ENCODE data around the gene TMEM236. TPM values are rescaled to one million over a fixed set of nuclear protein-coding genes. Genes with fewer than 3 reads are reported as not detected.

The TMEM236 gene
- total RNA-seq, 1 experiment from 2014 or later = 0.07 TPM

GRCh38 chr10:17736223-17736622 is 15.8 kb upstream of the TMEM236 start:
- TF ChIP-seq ZBTB33 (IDR thresholded peaks at IDR 0.05; ENCODE audit: extremely low read depth, insufficient replicate concordance, low read length) (no peak), CTCF (IDR thresholded peaks at IDR 0.05 in 2 of 3, conservative IDR thresholded peaks at IDR 0.05 in 1 of 3; ENCODE audit: borderline replicate concordance in 1 of 3, insufficient read depth in 1 of 3, low read depth in 2 of 3, low read length in 2 of 3) (peak in 1 of 3 experiments; percentile 19; a peak in 1 of 6 replicates)
- H3K9me3 ChIP-seq (ENCODE audit: control insufficient read depth in 1 of 2, insufficient read depth in 1 of 2, low read depth in 1 of 2, low read length in 2 of 2) = no peaks in the 10 kb centered on the region
- no peaks in the 10 kb centered on the region for H4K20me1 ChIP-seq (ENCODE audit: insufficient read depth)
- no peak overlapping the region for H3K27ac ChIP-seq (ENCODE audit: low read depth, low read length)
- intact Hi-C loops (cut with micrococcal nuclease) = no loop called here
- ChIA-PET CTCF (interaction anchor here (1.0 kb wide), 2 partner anchors 114 to 119 kb away, joined by 3 read pairs; partner anchors contain the start of gene HACD1), RAD21 (ENCODE audit: low non-redundant PET in 1 of 2, low total read pairs in 2 of 2, uncharacterized antibody in 2 of 2, unreplicated experiment in 2 of 2) (no interaction called here), POLR2A (no interaction called here)
- H2AFZ ChIP-seq (ENCODE audit: low read depth, low read length, poor library complexity, severe bottlenecking) = no peak overlapping the region
- H3K4me2 ChIP-seq (ENCODE audit: low read length) = no peak overlapping the region
- no peaks in the 10 kb centered on the region for H3K4me1 ChIP-seq (ENCODE audit: control insufficient read depth in 1 of 2, insufficient read depth in 2 of 2, low read length in 2 of 2)
- H3K4me3 ChIP-seq (replicated peaks in 1 of 2; ENCODE audit: low read depth in 1 of 2, low read length in 2 of 2) = no peak overlapping the region
- no peak overlapping the region for H3K9ac ChIP-seq (ENCODE audit: low read length)
- no peaks in the 10 kb centered on the region for H3K36me3 ChIP-seq (ENCODE audit: control insufficient read depth in 1 of 2, insufficient read depth in 2 of 2, low read length in 2 of 2)
- DNase-seq (ENCODE audit: low read depth, low spot score) (no peak), ATAC-seq (no peak)
- H3K9me2 ChIP-seq (ENCODE audit: insufficient read depth) = no peaks in the 10 kb centered on the region
- BruUV-seq (replicated peaks) = no TSS peak
- H3K79me2 ChIP-seq (ENCODE audit: insufficient read depth, low read length) = no peaks in the 10 kb centered on the region
- no peaks in the 10 kb centered on the region for H3K27me3 ChIP-seq (ENCODE audit: insufficient read depth, low read length)

Data from HCT116 (cell line).